Measurements from ENCODE around the gene TPTE2.
"Not testable (repeated sequence)": the region's sequence is repeated elsewhere in the genome, so short reads cannot be mapped to it uniquely, and the experiment has no call there.

The TPTE2 gene

DNA sequence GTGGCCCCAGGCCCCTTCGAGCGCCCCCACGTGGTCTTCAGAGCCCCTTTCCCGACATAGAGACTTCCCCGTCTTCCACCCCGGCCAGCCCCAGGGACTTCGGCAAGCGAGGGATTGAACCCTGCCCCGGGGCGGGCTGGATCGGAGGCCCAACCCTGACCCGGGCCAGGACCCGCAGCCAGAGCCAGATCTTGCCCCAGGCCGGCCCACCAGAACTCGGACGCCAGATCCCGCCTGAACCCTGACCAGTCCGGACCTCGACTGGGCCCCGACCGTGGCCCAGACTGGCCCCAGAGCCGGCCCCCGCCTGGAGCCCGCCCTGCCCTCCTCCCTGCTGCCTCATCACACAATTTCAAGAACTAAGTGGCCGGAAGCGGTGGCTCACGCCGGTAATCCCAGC, 253 bp upstream of the TPTE2 start:
- H3K27ac ChIP-seq = no peak overlapping the region

DNA sequence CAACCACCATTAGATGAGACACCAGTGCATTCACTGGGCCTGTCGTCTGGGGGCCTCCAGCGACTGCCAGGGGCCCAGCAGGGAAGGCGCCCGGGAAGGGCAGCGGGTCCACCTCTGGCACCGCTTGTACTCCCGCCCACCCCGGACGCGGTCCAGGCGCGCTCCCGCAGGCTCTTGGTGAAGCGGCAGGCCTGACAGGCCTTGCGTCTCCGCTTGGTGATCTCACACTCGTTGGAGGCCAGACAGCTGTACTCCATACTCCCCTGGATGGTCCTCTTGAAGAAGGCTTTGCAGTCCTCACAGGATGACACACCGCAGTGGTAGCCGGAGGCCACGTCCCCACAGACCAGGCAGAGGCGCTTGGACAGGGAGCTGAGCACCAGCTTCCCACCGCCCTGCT, 660 bp downstream of the TPTE2 start:
- H3K9me3 ChIP-seq; H3K27ac ChIP-seq; H3K4me1 ChIP-seq (ENCODE audit: control insufficient read depth in 1 of 2, insufficient read depth in 1 of 2, low read depth in 1 of 2, low read length in 1 of 2); H3K36me3 ChIP-seq; H3K4me3 ChIP-seq (ENCODE audit: low read depth in 1 of 2, low read length in 1 of 2): not testable (repeated sequence)
- peaks cover 21% of the 10 kb centered on the region for H3K27me3 ChIP-seq

More for the DNA sequence above, 253 bp upstream of the TPTE2 start:
- Histone ChIP-seq H3K27me3 (peaks cover 29% of the 10 kb centered on the region), H3K4me3 (ENCODE audit: low read depth in 1 of 2, low read length in 1 of 2) (no peak overlapping the region), H3K9me3 (no peaks in the 10 kb centered on the region), H3K4me1 (ENCODE audit: control insufficient read depth in 1 of 2, insufficient read depth in 1 of 2, low read depth in 1 of 2, low read length in 1 of 2) (no peaks in the 10 kb centered on the region), H3K36me3 (no peaks in the 10 kb centered on the region)
- TF ChIP-seq, protein P1, sequence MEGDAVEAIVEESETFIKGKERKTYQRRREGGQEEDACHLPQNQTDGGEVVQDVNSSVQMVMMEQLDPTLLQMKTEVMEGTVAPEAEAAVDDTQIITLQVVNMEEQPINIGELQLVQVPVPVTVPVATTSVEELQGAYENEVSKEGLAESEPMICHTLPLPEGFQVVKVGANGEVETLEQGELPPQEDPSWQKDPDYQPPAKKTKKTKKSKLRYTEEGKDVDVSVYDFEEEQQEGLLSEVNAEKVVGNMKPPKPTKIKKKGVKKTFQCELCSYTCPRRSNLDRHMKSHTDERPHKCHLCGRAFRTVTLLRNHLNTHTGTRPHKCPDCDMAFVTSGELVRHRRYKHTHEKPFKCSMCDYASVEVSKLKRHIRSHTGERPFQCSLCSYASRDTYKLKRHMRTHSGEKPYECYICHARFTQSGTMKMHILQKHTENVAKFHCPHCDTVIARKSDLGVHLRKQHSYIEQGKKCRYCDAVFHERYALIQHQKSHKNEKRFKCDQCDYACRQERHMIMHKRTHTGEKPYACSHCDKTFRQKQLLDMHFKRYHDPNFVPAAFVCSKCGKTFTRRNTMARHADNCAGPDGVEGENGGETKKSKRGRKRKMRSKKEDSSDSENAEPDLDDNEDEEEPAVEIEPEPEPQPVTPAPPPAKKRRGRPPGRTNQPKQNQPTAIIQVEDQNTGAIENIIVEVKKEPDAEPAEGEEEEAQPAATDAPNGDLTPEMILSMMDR (IDR thresholded peaks at IDR 0.05) = no peak

DNA sequence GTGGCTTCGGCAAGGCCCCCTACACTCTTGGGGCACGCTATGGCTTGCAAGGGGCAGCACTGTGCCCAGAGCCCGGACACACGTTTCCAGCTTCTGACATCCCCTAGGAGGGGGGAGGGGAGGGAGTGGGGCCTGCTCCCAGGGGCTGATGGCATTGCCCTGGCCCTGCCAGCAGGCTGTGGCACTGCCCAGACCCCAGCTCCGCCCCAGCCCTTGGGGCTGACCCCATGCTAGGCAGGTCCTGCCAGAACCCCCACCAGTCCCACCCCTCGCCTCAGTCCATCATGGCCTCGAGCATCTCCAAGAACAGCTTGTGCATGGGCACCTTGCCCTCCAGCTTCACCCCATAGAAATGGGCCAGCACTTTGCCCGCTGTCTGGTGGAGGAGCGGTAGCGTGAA, 1.6 kb downstream of the TPTE2 start:
- not testable (repeated sequence) for H3K36me3 ChIP-seq; H3K4me1 ChIP-seq (ENCODE audit: control insufficient read depth in 1 of 2, insufficient read depth in 1 of 2, low read depth in 1 of 2, low read length in 1 of 2); H3K9me3 ChIP-seq; H3K4me3 ChIP-seq (ENCODE audit: low read depth in 1 of 2, low read length in 1 of 2); H3K27ac ChIP-seq
- peaks cover 13% of the 10 kb centered on the region for H3K27me3 ChIP-seq

DNA sequence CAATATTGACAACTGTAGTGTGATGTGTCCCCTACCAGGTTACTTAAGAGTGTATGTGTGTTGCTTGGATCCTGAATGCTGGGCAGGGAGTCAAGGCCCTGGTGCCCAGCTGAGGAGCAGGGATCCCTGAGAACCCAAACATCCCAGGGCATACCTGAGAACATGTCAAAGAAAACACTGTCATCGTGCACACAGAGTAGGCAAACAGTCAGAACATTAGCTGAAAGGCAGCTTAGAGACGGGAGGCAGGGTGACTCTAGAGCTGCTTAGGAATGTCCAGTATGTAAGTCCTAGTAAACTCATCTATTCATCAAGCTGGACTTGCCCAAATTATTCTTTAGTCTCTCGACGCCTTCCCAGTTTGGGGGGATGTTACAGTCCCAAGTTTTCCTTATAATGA, 4.0 kb downstream of the TPTE2 start:
- H3K36me3 ChIP-seq; H3K27ac ChIP-seq; H3K4me1 ChIP-seq (ENCODE audit: control insufficient read depth in 1 of 2, insufficient read depth in 1 of 2, low read depth in 1 of 2, low read length in 1 of 2); H3K4me3 ChIP-seq (ENCODE audit: low read depth in 1 of 2, low read length in 1 of 2); H3K9me3 ChIP-seq; H3K27me3 ChIP-seq: not testable (repeated sequence)

DNA sequence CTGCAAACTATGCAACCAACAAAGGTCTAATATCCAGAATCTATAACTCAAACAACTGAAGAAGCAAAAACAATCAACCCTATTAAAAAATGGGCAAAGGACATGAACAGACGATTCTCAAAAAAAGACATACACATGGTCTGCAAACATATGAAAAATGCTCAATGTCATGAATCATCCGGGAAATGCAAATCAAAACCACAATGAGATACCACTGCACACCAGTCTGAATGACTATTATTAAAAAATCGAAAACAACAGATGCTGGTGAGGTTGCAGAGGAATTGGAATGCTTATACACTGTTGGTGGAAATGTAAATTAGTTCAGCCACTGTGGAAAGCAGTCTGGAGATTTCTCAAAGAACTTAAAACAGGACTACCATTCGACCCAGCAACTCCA, 12.1 kb downstream of the TPTE2 start:
- H3K27me3 ChIP-seq; H3K9me3 ChIP-seq; H3K36me3 ChIP-seq; H3K4me1 ChIP-seq (ENCODE audit: control insufficient read depth in 1 of 2, insufficient read depth in 1 of 2, low read depth in 1 of 2, low read length in 1 of 2); H3K27ac ChIP-seq; H3K4me3 ChIP-seq (ENCODE audit: low read depth in 1 of 2, low read length in 1 of 2): not testable (repeated sequence)

DNA sequence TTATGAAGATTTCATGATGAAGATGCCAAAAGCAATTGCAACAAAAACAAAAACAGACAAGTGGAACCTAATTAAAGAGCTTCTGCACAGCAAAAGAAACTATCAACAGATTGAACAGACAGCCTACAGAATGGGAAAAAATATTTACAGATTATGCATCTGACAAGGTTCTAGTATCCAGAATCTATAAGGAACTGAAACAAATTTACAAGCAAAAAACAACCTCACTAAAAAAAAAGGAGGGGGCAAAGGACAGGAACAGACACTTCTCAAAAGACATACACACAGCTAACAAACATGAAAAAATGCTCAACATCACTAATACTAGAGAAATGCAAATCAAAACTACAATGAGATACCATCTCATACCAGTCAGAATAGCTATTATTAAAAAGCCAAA, 35.7 kb downstream of the TPTE2 start:
- not testable (repeated sequence) for H3K27me3 ChIP-seq; H3K4me1 ChIP-seq (ENCODE audit: control insufficient read depth in 1 of 2, insufficient read depth in 1 of 2, low read depth in 1 of 2, low read length in 1 of 2); H3K4me3 ChIP-seq (ENCODE audit: low read depth in 1 of 2, low read length in 1 of 2); H3K9me3 ChIP-seq; H3K36me3 ChIP-seq; H3K27ac ChIP-seq

DNA sequence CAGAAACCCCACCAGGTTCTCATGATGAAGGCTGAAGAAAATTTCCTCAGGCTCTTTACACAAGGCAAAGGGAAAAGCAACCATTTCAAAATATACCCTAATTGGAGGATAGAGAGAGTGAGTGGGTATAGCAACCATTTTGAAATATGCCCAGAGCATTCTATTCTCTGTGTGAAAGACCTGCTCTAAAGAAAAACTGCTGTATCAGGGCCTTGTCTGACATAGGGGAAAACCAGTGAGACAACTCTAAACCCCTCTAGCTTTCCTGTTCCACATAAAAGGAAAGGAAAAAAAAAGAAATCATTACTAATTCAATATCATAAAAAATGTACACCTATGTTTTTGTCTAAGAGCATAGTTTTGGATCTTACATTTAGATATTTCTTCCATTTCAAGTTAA, 42.3 kb downstream of the TPTE2 start:
- H3K4me1 ChIP-seq (ENCODE audit: control insufficient read depth in 1 of 2, insufficient read depth in 1 of 2, low read depth in 1 of 2, low read length in 1 of 2) = no peaks in the 10 kb centered on the region
- H3K4me3 ChIP-seq (ENCODE audit: low read depth in 1 of 2, low read length in 1 of 2) = no peak overlapping the region
- TF ChIP-seq, protein P1 (IDR thresholded peaks at IDR 0.05) = no peak
- H3K9me3 ChIP-seq = no peaks in the 10 kb centered on the region
- H3K36me3 ChIP-seq = no peaks in the 10 kb centered on the region
- no peaks in the 10 kb centered on the region for H3K27me3 ChIP-seq
- H3K27ac ChIP-seq = no peak overlapping the region

DNA sequence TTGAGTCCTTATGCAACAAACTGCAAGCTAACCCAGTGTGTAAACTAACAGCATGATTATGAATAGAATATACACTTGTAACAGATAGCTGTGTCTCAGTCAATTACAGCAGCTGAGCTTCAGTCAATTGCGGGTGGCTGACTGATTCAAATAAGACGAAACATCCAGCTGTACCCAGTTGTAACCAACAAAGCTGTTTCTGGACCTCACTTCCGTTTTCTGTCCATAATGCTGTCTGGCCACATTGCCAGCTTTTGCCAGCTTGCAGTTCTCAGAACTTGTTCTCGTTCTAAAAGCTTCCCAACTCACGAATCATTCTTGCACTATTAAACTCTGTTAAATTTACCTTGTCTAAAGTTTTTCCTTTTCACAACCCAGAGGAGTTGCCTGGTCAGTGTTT, 53.7 kb downstream of the TPTE2 start:
- not testable (repeated sequence) for H3K9me3 ChIP-seq; H3K36me3 ChIP-seq; H3K4me3 ChIP-seq (ENCODE audit: low read depth in 1 of 2, low read length in 1 of 2); H3K4me1 ChIP-seq (ENCODE audit: control insufficient read depth in 1 of 2, insufficient read depth in 1 of 2, low read depth in 1 of 2, low read length in 1 of 2); H3K27me3 ChIP-seq; H3K27ac ChIP-seq

DNA sequence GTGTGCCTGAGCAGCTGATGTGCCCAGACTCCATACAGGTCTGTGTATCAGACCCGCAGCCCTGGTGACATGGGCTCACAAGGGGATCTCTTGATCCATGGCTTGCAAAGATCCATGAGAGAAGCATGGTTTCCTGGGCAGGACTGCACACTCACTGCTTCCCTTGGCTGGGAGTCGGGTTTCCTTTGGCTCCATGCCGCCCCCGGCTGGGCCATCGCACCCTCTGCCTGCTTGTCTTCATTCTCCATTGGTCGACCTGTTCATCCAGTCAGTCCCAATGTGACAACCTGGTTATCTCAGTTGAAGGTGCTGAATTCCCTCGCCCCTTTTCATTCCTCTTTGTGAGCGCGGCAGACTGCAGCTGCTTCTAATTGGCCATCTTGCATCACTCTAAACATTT, 101.2 kb downstream of the TPTE2 start:
- not testable (repeated sequence) for H3K4me1 ChIP-seq (ENCODE audit: control insufficient read depth in 1 of 2, insufficient read depth in 1 of 2, low read depth in 1 of 2, low read length in 1 of 2); H3K27me3 ChIP-seq; H3K36me3 ChIP-seq; H3K9me3 ChIP-seq; H3K27ac ChIP-seq; H3K4me3 ChIP-seq (ENCODE audit: low read depth in 1 of 2, low read length in 1 of 2)

DNA sequence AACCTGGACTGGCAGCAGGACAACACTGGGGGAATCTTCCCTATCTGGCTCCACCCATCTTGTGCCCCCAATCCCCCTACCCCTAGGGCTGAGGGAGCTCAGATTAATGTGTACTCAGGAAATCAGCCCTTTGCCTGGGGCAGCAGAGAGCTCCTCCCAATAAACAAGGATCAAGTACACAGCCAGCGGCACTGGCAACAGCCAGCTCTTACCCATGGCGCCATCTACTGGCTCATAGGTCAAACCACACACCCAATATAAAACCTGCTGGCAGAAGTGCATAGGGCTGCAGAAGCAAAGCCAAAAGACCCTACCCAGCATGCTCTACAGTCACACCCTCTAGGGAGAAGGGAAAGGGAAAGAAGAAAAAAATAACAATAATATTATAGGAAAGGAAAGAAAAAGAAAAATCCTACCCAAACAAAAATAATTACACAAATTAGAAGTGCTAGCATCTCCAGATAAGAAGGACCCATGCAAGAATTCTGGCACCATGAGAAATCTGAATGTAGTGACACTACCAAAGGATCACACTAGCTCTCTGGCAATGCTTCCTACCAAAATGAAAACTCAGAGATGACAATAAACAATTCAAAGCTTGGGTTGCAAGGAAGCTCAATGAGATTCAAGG, 122.2 kb downstream of the TPTE2 start:
- not testable (repeated sequence) for H3K36me3 ChIP-seq; H3K4me1 ChIP-seq (ENCODE audit: control insufficient read depth in 1 of 2, insufficient read depth in 1 of 2, low read depth in 1 of 2, low read length in 1 of 2); H3K9me3 ChIP-seq; H3K4me3 ChIP-seq (ENCODE audit: low read depth in 1 of 2, low read length in 1 of 2); H3K27ac ChIP-seq; H3K27me3 ChIP-seq

DNA sequence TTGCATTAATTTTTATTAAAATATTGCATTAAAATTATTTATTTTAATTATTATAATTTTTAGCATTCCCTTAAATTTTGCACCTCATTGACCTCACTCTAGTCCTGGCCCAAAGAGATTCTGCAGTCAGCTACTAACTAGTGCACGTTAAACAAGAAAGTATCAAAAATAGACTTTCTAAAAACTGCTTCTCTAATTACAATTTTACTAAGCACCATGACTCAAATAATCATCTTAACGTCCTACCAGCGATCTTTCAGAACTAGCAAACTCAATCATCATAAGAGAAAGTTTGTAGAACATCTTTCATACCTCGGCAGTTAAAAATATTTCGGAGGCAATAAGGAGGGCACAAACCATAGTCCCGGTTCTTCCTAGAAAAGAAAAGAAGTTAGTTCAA, 123.6 kb downstream of the TPTE2 start:
- not testable (repeated sequence) for H3K36me3 ChIP-seq; H3K9me3 ChIP-seq; H3K27ac ChIP-seq; H3K4me3 ChIP-seq (ENCODE audit: low read depth in 1 of 2, low read length in 1 of 2); H3K4me1 ChIP-seq (ENCODE audit: control insufficient read depth in 1 of 2, insufficient read depth in 1 of 2, low read depth in 1 of 2, low read length in 1 of 2); H3K27me3 ChIP-seq

DNA sequence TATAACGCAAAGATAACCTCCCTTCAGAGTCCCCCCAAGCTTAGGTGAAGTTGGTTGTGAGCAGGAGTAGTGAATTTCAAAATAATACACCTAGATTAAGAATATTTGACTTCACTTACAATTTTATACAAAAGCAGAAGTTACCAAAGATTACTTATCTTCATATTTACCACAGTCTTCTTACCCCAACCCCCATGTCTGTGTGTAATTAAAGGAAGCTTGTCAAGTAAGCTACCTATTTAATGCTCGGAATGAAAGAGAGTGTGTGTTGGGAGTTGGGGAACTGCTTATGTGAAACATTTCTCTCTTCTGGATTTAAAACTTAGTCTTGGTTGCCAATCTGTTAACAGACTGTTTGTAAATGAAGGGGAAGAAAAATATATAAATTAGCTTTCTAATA, 139.1 kb downstream of the TPTE2 start:
- H3K27me3 ChIP-seq; H3K27ac ChIP-seq; H3K4me3 ChIP-seq (ENCODE audit: low read depth in 1 of 2, low read length in 1 of 2); H3K36me3 ChIP-seq; H3K4me1 ChIP-seq (ENCODE audit: control insufficient read depth in 1 of 2, insufficient read depth in 1 of 2, low read depth in 1 of 2, low read length in 1 of 2); H3K9me3 ChIP-seq: not testable (repeated sequence)

DNA sequence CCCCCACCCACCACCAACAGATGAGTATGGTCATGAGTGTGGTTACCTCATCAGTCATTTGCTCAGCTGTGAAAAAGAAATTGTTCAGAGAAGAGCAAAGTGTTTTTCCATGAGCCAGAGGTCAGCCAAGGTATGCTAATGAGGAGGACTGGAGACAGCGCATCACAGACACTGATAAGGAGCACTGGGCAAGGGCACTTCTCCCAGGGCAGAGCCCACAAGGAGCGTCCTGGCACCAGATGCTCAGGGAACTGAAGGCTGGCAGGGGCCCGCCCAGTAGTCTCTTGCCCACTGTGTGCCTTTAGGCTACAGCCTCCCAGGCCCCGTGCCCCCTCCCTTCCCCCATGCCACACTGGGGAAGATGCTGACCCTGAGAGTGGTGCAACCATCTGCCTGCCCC, 148.8 kb downstream of the TPTE2 start:
- not testable (repeated sequence) for H3K9me3 ChIP-seq; H3K4me3 ChIP-seq (ENCODE audit: low read depth in 1 of 2, low read length in 1 of 2); H3K36me3 ChIP-seq; H3K4me1 ChIP-seq (ENCODE audit: control insufficient read depth in 1 of 2, insufficient read depth in 1 of 2, low read depth in 1 of 2, low read length in 1 of 2); H3K27ac ChIP-seq; H3K27me3 ChIP-seq

Data from neutrophil (primary cell).